HEK293 (cell line): ENCODE data around the gene HADHA.
"Not testable (repeated sequence)": the region's sequence is repeated elsewhere in the genome, so short reads cannot be mapped to it uniquely, and the experiment has no call there.

Source experiments
- ZNF530 ChIP-seq: fragments of 450-650 bp; formaldehyde crosslinking; IDR thresholded peaks from 2 replicates; pipeline ENCODE4 v1.5.1; 2016; ENCODE audit warnings: low read depth, missing biosample characterization, missing genetic modification characterization
- ZNF560 ChIP-seq: fragments of 450-650 bp; formaldehyde crosslinking; IDR thresholded peaks from 2 replicates; pipeline ENCODE4 v1.5.1; 2017; ENCODE audit warnings: missing biosample characterization, missing genetic modification characterization, borderline replicate concordance
- ZNF768 ChIP-seq: fragments of 450-650 bp; formaldehyde crosslinking; IDR thresholded peaks from 2 replicates; pipeline ENCODE4 v1.5.1; 2018; ENCODE audit warnings: missing biosample characterization, mild to moderate bottlenecking, missing genetic modification characterization
- ZSCAN5A ChIP-seq: fragments of 450-650 bp; formaldehyde crosslinking; IDR thresholded peaks from 2 replicates; pipeline ENCODE4 v1.5.1; 2016; ENCODE audit warnings: missing biosample characterization, missing genetic modification characterization
- TF ChIP-seq, protein P1 (sequence below): fragments of 450-650 bp; formaldehyde crosslinking; IDR thresholded peaks from 2 replicates; pipeline ENCODE4 v1.5.1; 2016; ENCODE audit warnings: missing biosample characterization, missing genetic modification characterization
- TF ChIP-seq, protein P2 (sequence below): fragments of 450-650 bp; IDR thresholded peaks from 2 replicates; pipeline ENCODE4 v1.5.1; 2018; ENCODE audit warnings: missing biosample characterization, mild to moderate bottlenecking, missing genetic modification characterization

DNA sequence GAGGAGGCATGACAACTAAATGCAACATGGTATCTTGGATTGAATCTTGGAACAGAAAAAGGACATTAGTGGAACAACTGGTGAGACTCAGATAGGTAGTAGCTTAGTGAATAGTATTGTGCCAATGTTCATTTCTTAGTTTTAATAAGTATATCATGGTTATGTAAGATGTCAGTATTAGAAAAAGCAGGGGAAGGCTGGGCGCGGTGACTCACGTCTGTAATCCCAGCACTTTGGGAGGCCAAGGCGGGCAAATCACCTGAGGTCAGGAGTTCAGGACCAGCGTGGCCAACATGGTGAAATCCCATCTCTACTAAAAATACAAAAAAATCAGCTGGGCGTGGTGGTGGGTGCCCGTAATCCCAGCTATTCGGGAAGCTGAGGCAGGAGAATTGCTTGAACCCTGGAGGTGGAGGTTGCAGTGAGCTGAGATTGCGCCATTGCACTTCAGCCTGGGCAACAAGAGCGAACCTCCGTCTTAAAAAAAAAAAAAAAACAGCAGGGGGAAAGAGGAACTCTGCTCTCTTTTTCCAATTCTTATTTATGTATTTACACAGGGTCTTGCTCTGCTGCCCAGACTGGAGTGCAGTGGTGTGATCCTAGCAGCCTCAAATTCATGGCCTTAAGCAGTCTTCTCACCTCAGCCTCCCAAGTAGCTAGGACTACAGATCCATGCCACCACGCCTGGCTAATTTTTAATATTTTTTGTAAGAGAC lies 24.4 kb upstream of the HADHA start:
- TF ChIP-seq, protein P1, sequence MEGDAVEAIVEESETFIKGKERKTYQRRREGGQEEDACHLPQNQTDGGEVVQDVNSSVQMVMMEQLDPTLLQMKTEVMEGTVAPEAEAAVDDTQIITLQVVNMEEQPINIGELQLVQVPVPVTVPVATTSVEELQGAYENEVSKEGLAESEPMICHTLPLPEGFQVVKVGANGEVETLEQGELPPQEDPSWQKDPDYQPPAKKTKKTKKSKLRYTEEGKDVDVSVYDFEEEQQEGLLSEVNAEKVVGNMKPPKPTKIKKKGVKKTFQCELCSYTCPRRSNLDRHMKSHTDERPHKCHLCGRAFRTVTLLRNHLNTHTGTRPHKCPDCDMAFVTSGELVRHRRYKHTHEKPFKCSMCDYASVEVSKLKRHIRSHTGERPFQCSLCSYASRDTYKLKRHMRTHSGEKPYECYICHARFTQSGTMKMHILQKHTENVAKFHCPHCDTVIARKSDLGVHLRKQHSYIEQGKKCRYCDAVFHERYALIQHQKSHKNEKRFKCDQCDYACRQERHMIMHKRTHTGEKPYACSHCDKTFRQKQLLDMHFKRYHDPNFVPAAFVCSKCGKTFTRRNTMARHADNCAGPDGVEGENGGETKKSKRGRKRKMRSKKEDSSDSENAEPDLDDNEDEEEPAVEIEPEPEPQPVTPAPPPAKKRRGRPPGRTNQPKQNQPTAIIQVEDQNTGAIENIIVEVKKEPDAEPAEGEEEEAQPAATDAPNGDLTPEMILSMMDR (tag by site-specific recombination): not testable (repeated sequence)
- not testable (repeated sequence) for TF ChIP-seq ZNF768 (tag by site-specific recombination); ZNF560 (tag by site-specific recombination); ZNF530 (tag by site-specific recombination); ZSCAN5A
- TF ChIP-seq, protein P2, sequence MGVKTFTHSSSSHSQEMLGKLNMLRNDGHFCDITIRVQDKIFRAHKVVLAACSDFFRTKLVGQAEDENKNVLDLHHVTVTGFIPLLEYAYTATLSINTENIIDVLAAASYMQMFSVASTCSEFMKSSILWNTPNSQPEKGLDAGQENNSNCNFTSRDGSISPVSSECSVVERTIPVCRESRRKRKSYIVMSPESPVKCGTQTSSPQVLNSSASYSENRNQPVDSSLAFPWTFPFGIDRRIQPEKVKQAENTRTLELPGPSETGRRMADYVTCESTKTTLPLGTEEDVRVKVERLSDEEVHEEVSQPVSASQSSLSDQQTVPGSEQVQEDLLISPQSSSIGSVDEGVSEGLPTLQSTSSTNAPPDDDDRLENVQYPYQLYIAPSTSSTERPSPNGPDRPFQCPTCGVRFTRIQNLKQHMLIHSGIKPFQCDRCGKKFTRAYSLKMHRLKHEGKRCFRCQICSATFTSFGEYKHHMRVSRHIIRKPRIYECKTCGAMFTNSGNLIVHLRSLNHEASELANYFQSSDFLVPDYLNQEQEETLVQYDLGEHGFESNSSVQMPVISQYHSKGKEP (tag by site-specific recombination): not testable (repeated sequence)
